GM10248 (cell line): ENCODE results near the gene PTPN3.

ENCODE experiments used
- CTCF ChIA-PET: fragments of 300-600 bp; sonication (Branson Sonifier 250); formaldehyde crosslinking; extraction: SDS; loops from one replicate; lab custom pipeline; 2021; ENCODE audit warnings: antibody characterized with exemption; lab: Yijun Ruan, JAX
- POLR2A ChIA-PET: fragments of 350-650 bp; sonication (Branson Sonifier 250); formaldehyde crosslinking; extraction: SDS; loops from one replicate; lab custom pipeline; 2020; ENCODE audit warnings: antibody characterized with exemption; lab: Yijun Ruan, JAX
- DNase-seq: peaks from one replicate; pipeline ENCODE4 v3.0.0; 2012; ENCODE audit errors: extremely low spot score
- CTCF ChIP-seq: IDR thresholded peaks from 2 replicates; pipeline ENCODE4 v1.5.1; 2012; ENCODE audit warnings: mild to moderate bottlenecking, low read depth; ENCODE audit errors: extremely low read depth, missing control alignments, control extremely low read depth

Gene PTPN3

DNA sequence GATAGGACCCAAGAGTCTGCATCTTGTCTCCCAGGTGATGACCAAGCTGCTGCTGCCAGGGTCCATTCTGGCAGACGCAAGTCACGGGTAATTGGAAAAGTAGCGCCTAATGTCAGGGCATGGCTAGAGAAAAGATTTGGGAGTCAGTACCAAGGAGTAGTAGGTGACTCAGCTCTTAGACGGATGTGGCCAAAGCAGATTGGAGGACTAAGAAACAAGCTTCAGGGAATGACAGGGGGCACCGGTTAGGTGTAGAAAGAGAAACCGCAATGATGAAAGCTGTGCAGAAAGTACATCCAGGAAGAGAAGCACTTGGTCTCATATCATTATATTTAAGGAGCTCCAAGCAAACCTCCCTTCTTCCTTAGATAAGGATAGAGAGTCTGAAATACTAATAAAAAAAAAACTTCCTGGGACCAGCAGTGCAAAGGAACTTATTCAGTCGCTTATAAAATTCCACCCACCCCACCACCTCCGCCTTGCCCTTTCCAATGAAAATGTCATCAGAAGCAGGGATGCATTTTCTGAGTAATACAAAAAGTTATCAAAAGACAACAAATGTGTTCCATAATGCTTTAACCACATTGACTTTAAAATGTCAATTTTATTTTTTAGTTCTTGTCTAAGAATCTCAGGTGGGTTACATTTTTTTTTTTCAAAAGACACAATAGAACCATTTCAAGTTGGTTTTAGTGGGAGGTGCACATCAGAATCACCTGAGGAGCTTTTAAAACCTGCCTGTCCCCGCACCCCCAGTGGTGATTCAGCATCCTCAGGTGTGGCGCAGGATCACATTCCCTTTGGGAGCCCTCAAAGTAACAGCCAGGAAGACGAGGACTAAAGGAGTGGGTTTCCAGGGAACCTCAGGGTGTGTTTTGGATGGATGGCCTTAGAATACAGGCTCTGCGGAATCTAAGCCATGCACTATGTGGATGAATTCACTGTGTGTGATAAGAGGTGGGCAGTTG lies 31.2 kb downstream of the PTPN3 start:
- ChIA-PET POLR2A (no interaction called here), CTCF (interaction anchor here (1.0 to 5.0 kb wide), 6 partner anchors 8 to 25 kb away, joined by 3 to 70 read pairs (median 12); no protein-coding TSS in a partner anchor)
- TF ChIP-seq CTCF: no peak
- no peak for DNase-seq

DNA sequence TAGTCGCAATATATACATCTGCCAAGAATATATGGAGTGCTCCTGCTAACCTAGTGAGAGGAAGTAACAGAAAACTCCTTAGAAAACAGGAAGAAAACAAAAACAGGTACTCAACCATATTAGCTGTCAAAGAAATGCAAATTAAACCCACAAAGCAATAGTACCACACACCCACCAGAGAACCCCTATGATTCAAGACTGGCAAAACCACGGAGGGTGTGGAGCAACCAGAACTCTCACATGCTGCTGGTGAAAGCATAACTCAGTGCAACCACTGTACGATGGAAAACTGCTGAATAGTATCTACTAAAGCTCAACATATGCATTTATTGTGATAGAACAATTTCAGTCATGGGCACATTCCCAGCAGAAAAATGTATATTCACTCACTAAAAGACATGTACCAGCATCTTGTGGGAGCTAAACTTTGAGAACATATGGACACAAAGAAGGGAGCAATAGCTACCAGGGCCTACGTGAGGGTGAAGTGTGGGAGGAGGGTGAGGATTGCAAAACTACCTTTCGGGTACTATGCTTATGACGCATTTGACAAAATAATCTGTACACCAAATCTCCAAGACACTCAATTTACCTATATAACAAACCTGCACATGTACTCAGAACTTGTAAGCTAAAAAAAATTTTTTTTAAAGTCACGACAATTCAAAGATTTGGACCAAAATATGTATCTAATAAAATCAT lies 34.0 kb downstream of the PTPN3 start:
- TF ChIP-seq CTCF: no peak
- no peak for DNase-seq
- ChIA-PET CTCF (interaction anchor here (1.1 to 2.5 kb wide), 3 partner anchors 16 to 39 kb away, joined by 3 to 9 read pairs (median 5); no protein-coding TSS in a partner anchor), POLR2A (no interaction called here)

DNA sequence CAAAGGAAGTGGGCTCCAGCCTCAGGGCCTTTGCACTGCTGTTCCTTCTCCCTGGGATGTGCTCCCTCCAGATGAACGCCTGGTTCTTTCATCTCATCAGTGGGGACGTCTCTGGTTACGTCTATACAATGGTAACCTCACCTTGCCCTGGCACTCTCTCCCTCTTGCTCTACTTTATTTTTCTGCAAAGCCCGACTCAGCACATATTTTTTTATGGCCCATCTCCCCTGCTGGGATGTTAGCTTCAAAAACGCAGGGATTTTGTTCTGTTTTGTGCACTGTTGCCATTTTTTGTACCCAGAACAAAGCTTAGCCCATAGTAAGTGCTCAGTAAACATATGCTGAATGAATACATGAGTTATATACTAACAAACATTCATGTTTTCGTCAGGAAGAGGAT lies 37.5 kb downstream of the PTPN3 start:
- DNase-seq: no peak
- ChIA-PET CTCF (interaction anchor here (1.9 to 7.2 kb wide), 3 partner anchors 8 to 20 kb away, joined by 6 to 70 read pairs (median 9); no protein-coding TSS in a partner anchor), POLR2A (no interaction called here)
- no peak for TF ChIP-seq CTCF

DNA sequence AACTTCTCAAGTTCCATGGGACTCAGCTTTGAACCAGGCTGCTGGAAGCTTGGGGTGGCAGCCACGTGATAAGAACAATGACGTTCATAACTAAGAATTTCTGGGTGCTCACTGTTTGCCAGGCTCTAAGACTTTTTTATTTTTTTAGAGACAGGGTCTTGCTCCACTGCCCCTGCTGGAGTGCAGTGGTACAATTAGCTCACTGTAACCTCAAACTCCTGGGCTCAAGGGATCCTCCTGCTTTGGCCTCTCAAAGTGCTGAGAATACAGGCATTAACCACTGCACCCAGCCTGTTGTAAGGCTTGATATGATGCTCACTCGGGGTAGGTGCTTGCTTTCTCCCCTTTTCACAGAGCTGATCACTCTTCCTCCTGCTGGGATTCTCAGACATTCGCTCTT lies 38.7 kb downstream of the PTPN3 start:
- no peak for TF ChIP-seq CTCF
- POLR2A ChIA-PET: no interaction called here
- no peak for DNase-seq
- CTCF ChIA-PET: interaction anchor here (0.8 to 7.2 kb wide), 3 partner anchors 9 to 19 kb away, joined by 4 to 70 read pairs (median 16); no protein-coding TSS in a partner anchor

DNA sequence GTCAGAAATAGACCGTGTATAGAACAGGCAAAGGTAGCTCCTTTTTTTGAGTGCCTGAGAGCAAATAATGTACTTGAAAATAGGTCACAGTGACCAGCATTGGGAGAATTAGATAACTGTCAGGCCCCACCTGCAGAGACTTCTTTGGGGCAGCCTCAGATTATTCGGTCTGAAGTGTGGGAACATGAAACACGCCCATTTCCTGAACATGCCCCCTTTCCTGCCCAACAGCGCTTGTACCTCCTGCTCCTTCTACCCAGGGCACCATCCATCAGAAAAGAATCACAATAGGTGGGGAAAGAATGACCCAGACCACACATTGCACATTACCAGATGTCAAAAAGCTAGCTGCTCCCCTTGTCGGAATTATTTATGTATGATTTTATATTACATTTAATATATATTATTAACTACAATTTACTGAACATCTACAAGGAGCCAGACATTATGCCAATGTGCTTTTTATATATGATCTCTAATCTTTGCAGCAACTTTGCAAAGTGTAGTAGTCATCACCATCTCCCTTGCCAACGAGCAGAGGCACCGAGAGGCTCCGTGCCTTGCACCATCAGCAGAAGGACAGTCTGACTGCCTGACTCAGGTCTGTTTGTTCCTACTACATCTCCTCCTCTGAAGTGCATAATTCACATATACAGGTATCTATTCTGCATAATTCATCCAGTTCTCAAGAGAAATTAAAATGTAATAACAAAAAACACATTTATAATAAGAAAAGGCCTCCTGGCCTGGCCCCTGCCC lies 39.5 kb downstream of the PTPN3 start:
- ChIA-PET POLR2A (no interaction called here), CTCF (interaction anchor here (1.3 to 7.2 kb wide), 4 partner anchors 7 to 18 kb away, joined by 3 to 70 read pairs (median 10); no protein-coding TSS in a partner anchor)
- TF ChIP-seq CTCF: no peak
- no peak for DNase-seq

- no peak for TF ChIP-seq CTCF
- DNase-seq: no peak
- ChIA-PET POLR2A (no interaction called here), CTCF (interaction anchor here (1.6 to 7.2 kb wide), 3 partner anchors 8 to 17 kb away, joined by 3 to 70 read pairs (median 16); no protein-coding TSS in a partner anchor)
These were observed 41.3 kb downstream of the PTPN3 start for GRCh38 chr9:109456811-109457210.
